Esophagus muscularis mucosa (tissue), 4 donors: ENCODE measurements around the gene MBNL3. TPM values are rescaled to one million over a fixed set of nuclear protein-coding genes. Genes with fewer than 3 reads are reported as not detected.
"Not testable (repeated sequence)": the region's sequence is repeated elsewhere in the genome, so short reads cannot be mapped to it uniquely, and the experiment has no call there.

Experiments used
- DNase-seq: peaks from one replicate; pipeline ENCODE4 v3.0.0-alpha.2; 2017; ENCODE audit errors: extremely low spot score
- H3K27ac ChIP-seq, 4 donors: fragments of 200-600 bp; sonication (generic); replicated peaks in 1 of 4; 1 replicate in 3 of 4; 2 replicates in 1 of 4; pipeline ENCODE4 v1.5.1; 2016 to 2019; ENCODE audit warnings: mild to moderate bottlenecking in 1 of 4
- H3K27me3 ChIP-seq, 4 donors: fragments of 200-600 bp; sonication (generic); one replicate each; pipeline versions ENCODE4 v1.5.1 to v1.6.0; 2016 to 2019
- H3K36me3 ChIP-seq, 4 donors: fragments of 200-600 bp; sonication (generic); one replicate each; pipeline ENCODE4 v1.5.1; 2016 to 2019
- H3K4me1 ChIP-seq, 4 donors: fragments of 200-600 bp; sonication (generic); one replicate each; pipeline ENCODE4 v1.5.1; 2016 to 2019
- H3K4me3 ChIP-seq, 4 donors: fragments of 200-600 bp; sonication (generic); 1 replicate in 2 of 4; 2 replicates in 2 of 4; pipeline ENCODE4 v1.5.1; 2016 to 2019; ENCODE audit warnings: mild to moderate bottlenecking in 4 of 4, moderate library complexity in 1 of 4
- H3K9me3 ChIP-seq, 4 donors: fragments of 200-600 bp; sonication (generic); 1 replicate in 3 of 4; 2 replicates in 1 of 4; pipeline ENCODE4 v1.5.1; 2016 to 2019
- EP300 ChIP-seq: sonication (generic); formaldehyde crosslinking; IDR thresholded peaks from one replicate; pipeline ENCODE4 v1.6.1; 2017; ENCODE audit warnings: antibody characterized with exemption
- POLR2A ChIP-seq: fragments of 450-650 bp; IDR thresholded peaks from one replicate; pipeline ENCODE4 v1.6.1; 2017; ENCODE audit warnings: antibody characterized with exemption, moderate library complexity, mild to moderate bottlenecking, low read depth
- POLR2AphosphoS5 ChIP-seq, 2 donors: sonication (generic); formaldehyde crosslinking; IDR thresholded peaks; one replicate each; pipeline ENCODE4 v1.6.1; 2017; ENCODE audit warnings: antibody characterized with exemption in 2 of 2
- WGBS: methylation state at CpG from one replicate; pipeline ENCODE4 v1.1.5; 2018; 5-methylcytosine and 5-hydroxymethylcytosine counted together
- intact Hi-C: fragments of 100-400 bp; cut with DNase I; formaldehyde crosslinking; loops from one replicate; pipeline ENCODE4 v1.15.1; 2023
- total RNA-seq, 4 donors: library from RNA; depleted of rRNA; stranded (reverse); fragments of >200 nt; gene quantifications; one replicate each; pipeline versions ENCODE4 v1.1.0 to v1.2.1, GENCODE V29; 2016
- TF ChIP-seq, protein P1 (sequence below), 3 experiments: fragments of 200-600 bp in 2 of 3; fragments of 450-650 bp in 1 of 3; sonication (generic) in 2 of 3; IDR thresholded peaks; one replicate each; pipeline ENCODE4 v1.5.1; 2017 to 2019; ENCODE audit warnings: antibody characterized with exemption in 3 of 3, mild to moderate bottlenecking in 2 of 3, moderate library complexity in 1 of 3

The MBNL3 gene
- total RNA-seq, 4 donors from 2014 or later: 1.7 to 13.8 (median 6.8) TPM

DNA sequence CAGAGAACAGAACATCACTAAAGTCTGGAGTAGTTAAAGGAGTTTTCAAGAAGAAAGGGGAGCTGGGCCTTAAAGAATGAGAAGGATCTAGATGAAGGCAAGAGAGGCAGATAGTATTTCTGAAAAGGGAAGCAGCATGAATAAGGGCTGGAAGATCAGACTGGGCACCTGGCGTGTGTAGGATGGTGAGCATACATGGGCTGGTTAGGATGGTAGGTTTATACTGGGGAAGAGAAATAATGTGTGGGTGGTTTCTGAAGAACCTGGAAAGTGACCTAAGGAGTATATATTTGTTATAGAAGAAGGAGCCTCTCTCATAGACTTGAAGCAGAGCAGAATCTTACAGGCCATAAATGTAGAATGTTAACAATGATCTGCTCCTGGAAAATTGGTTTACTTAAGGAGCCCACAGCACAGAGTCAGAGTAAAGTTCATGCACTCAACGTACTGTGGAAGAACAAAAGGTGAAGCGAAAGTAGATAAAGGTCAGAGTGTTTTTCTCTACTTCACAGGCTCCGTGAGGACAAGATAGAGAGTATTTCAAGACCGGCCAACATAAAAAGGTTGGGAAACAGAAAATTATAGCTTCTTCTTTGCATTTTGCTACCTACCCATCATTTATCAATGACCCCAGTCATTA is 35.8 kb downstream of the MBNL3 start:
- Histone ChIP-seq H3K27me3 (no peaks in the 10 kb centered on the region), H3K36me3 (no peaks in the 10 kb centered on the region), H3K4me3 (no peak overlapping the region), H3K9me3 (no peaks in the 10 kb centered on the region), H3K27ac (no peak overlapping the region), H3K4me1 (no peaks in the 10 kb centered on the region)
- TF ChIP-seq POLR2A: no peak
- TF ChIP-seq, protein P1, sequence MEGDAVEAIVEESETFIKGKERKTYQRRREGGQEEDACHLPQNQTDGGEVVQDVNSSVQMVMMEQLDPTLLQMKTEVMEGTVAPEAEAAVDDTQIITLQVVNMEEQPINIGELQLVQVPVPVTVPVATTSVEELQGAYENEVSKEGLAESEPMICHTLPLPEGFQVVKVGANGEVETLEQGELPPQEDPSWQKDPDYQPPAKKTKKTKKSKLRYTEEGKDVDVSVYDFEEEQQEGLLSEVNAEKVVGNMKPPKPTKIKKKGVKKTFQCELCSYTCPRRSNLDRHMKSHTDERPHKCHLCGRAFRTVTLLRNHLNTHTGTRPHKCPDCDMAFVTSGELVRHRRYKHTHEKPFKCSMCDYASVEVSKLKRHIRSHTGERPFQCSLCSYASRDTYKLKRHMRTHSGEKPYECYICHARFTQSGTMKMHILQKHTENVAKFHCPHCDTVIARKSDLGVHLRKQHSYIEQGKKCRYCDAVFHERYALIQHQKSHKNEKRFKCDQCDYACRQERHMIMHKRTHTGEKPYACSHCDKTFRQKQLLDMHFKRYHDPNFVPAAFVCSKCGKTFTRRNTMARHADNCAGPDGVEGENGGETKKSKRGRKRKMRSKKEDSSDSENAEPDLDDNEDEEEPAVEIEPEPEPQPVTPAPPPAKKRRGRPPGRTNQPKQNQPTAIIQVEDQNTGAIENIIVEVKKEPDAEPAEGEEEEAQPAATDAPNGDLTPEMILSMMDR (IDR thresholded peaks at IDR 0.05): no peak
- no peak for TF ChIP-seq POLR2AphosphoS5 (IDR thresholded peaks at IDR 0.05)
- no peak for TF ChIP-seq EP300
- intact Hi-C loops: no loop called here
- WGBS: 77% methylated on average over 5 of the region's 5 CpGs
- DNase-seq: no peak

DNA sequence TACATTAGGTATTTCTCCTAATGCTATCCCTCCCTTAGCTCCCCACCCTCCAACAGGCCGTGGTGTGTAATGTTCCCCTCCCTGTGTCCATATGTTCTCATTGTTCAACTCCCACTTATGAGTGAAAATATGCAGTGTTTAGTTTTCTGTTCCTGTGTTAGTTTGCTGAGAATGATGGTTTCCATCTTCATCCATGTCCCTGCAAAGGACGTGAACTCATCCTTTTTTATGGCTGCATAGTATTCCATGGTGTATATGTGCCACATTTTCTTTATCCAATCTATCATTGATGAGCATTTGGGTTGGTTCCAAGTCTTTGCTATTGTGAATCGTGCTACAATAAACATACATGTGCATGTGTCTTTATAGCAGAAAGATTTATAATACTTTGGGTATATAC is 42.9 kb downstream of the MBNL3 start:
- H3K27ac ChIP-seq, H3K4me3 ChIP-seq, DNase-seq, H3K36me3 ChIP-seq, intact Hi-C loops, H3K4me1 ChIP-seq, H3K27me3 ChIP-seq: not testable (repeated sequence)
- WGBS: 75% methylated on average over 3 of the region's 3 CpGs
- H3K9me3 ChIP-seq: peaks cover 0 to 10% (median 0%) of the 10 kb centered on the region in 4 donors

DNA sequence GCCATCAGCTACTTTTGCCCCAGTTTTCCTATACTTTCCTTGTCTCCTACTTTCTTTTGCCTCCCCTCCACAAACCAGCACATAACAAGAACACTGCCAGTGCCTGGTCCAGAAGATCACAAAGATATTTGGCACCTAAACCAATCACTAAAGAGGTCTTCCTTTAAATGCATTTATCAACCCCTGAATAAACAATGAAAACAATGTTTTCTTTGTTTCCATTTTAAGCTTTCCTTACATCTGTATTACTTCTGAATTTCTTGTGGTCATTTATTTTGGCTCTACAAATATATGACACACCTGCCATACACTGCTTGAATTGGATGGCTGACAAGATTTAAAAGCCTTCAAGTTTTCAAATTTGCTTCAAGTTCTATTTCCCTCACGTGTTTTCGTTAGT is 43.9 kb downstream of the MBNL3 start:
- TF ChIP-seq EP300 (no peak), POLR2AphosphoS5 (IDR thresholded peaks at IDR 0.05) (no peak), POLR2A (no peak)
- TF ChIP-seq, protein P1 (IDR thresholded peaks at IDR 0.05): no peak
- Histone ChIP-seq H3K4me1 (no peaks in the 10 kb centered on the region), H3K4me3 (no peak overlapping the region), H3K27ac (no peak overlapping the region), H3K9me3 (peaks cover 0 to 10% (median 0%) of the 10 kb centered on the region in 4 donors), H3K36me3 (no peaks in the 10 kb centered on the region), H3K27me3 (no peaks in the 10 kb centered on the region)
- WGBS: 59% methylated on average over 2 of the region's 2 CpGs
- no peak for DNase-seq
- intact Hi-C loops: no loop called here

DNA sequence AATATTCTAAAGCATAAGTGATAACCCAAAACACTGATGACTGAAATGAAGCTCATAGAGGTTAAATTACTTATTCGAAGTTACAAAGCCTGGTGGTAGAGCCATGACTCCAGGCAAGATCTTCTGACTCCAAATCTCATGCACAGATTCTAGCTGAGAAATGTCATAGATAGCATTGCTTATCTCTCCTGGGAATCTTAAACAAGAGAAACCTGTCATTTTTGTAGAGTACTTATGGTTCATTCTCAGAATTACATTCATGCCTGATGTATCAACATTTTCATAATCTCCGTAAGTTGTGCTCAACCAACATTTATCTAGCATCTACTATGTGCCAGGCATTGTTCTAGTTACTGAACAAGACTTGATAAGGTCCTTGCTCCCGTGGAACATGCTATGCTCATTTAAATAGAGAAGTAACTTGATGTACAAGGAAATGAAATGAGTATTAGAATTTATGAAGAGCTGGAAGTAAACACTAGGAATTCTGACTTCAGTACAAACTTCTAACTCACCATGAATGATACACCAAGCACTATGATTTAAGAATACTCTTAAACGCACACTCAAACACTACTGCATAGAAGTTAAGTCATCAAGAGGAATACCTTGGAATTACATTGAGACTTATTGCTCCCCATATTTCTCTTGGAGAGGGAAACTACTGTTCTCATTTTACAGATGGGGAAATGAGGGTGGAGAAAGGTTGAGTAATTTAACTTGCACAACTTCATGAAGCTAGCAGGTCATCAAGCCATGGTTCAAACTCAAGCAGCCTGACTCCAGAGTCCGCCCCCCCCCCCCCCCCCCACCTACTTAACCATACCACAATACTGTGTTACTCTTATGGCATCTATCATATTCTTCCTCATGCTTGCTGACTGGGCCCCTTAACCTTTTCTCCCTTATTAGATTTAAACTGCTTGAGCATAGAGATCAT is 45.4 kb downstream of the MBNL3 start:
- 53% methylated on average over 5 of the region's 5 CpGs for WGBS
- TF ChIP-seq POLR2AphosphoS5 (IDR thresholded peaks at IDR 0.05): no peak
- TF ChIP-seq EP300: no peak
- TF ChIP-seq, protein P1 (IDR thresholded peaks at IDR 0.05): no peak
- no peak for TF ChIP-seq POLR2A
- Histone ChIP-seq H3K9me3 (peaks cover 0 to 10% (median 0%) of the 10 kb centered on the region in 4 donors), H3K4me1 (no peaks in the 10 kb centered on the region), H3K27ac (no peak overlapping the region), H3K27me3 (no peaks in the 10 kb centered on the region), H3K36me3 (no peaks in the 10 kb centered on the region), H3K4me3 (no peak overlapping the region)
- intact Hi-C loops: no loop called here
- DNase-seq: no peak

DNA sequence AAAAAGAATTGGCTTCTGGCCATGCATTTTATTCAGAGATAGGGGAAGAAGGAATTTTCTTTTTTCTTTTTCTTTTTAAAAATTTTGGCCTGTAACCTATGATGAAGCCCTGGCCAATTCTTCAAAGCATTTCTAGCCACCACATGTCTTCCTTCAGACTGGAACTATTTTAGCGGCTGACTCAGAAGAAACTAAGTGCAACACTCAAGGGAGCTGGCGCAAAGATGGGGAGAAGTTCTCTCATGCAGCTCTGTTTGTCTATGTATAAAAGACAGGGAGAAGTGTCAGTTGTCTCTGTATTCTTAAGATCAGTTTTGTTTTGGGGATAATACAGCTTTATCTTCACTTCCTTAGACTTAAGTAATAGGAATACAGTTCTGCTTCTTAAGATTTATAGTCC is 46.1 kb downstream of the MBNL3 start:
- WGBS: 75% methylated on average over 2 of the region's 2 CpGs
- DNase-seq: no peak
- H3K36me3 ChIP-seq: no peaks in the 10 kb centered on the region

More for the DNA sequence above, 46.1 kb downstream of the MBNL3 start:
- intact Hi-C loops: no loop called here
- Histone ChIP-seq H3K4me3 (no peak overlapping the region), H3K4me1 (no peaks in the 10 kb centered on the region), H3K9me3 (peaks cover 0 to 10% (median 0%) of the 10 kb centered on the region in 4 donors), H3K27ac (no peak overlapping the region), H3K27me3 (no peaks in the 10 kb centered on the region)
- TF ChIP-seq, protein P1 (IDR thresholded peaks at IDR 0.05): no peak
- TF ChIP-seq EP300 (no peak), POLR2A (no peak), POLR2AphosphoS5 (IDR thresholded peaks at IDR 0.05) (no peak)
